ENCODE results near the gene ZNF888. TPM values are rescaled to one million over a fixed set of nuclear protein-coding genes. Genes with fewer than 3 reads are reported as not detected.

ZNF888 gene
- total RNA-seq, 4 donors from 2014 or later: 1.9 to 4.6 (median 2.9) TPM

- Histone ChIP-seq H3K27me3 (no peaks in the 10 kb centered on the region), H3K36me3 (peaks cover 0 to 24% (median 0%) of the 10 kb centered on the region in 3 donors), H3K4me3 (peak overlapping the region; percentile 64 to 91 (median 78)), H3K4me1 (peaks cover 0 to 20% (median 9%) of the 10 kb centered on the region in 4 donors), H3K9me3 (no peaks in the 10 kb centered on the region), H3K27ac (peak overlapping the region; percentile 83 to 93 (median 86))
- no peak for DNase-seq (ENCODE audit: low spot score in 2 of 2)
- WGBS, 2 donors: 63 to 69% methylated on average over 15 of the region's 15 CpGs
- no peak for TF ChIP-seq EP300 (IDR thresholded peaks at IDR 0.05)
- no peak for TF ChIP-seq POLR2A (IDR thresholded peaks at IDR 0.05)
- no peak for TF ChIP-seq CTCF (IDR thresholded peaks at IDR 0.05)
These were observed 25.1 kb downstream of the ZNF888 start for GRCh38 chr19:52898101-52898500.

- Histone ChIP-seq H3K4me1 (peaks cover 0 to 20% (median 9%) of the 10 kb centered on the region in 4 donors), H3K27me3 (no peaks in the 10 kb centered on the region), H3K27ac (peak within 1 kb of the TSS; percentile 83 to 93 (median 86)), H3K36me3 (peaks cover 0 to 29% (median 0%) of the 10 kb centered on the region in 3 donors), H3K4me3 (peak within 1 kb of the TSS; percentile 64 to 91 (median 78)), H3K9me3 (no peaks in the 10 kb centered on the region)
- TF ChIP-seq EP300 (IDR thresholded peaks at IDR 0.05): peak; percentile 45 to 85
- peak in 1 of 2 donors; percentile 52 for TF ChIP-seq POLR2A (IDR thresholded peaks at IDR 0.05)
- no peak for TF ChIP-seq CTCF (IDR thresholded peaks at IDR 0.05)
- WGBS, 2 donors: 0 to 3% methylated on average over 43 to 51 of the region's 56 CpGs
- peak; percentile 97 to 98 for DNase-seq (ENCODE audit: low spot score in 2 of 2)
These were observed 25.9 kb downstream of the ZNF888 start, which contains the start of gene ZNF320 for GRCh38 chr19:52897138-52897935. ZNF320 (minus strand) TSS chr19:52897635; CDS start chr19:52890255, 7,380 bp downstream.

GRCh38 chr19:52896431-52897137 is 26.6 kb downstream of the ZNF888 start:
- TF ChIP-seq EP300 (IDR thresholded peaks at IDR 0.05) (no peak), POLR2A (IDR thresholded peaks at IDR 0.05) (no peak), CTCF (IDR thresholded peaks at IDR 0.05) (no peak)
- H3K36me3 ChIP-seq: peaks cover 0 to 37% (median 0%) of the 10 kb centered on the region in 3 donors
- DNase-seq (ENCODE audit: low spot score in 2 of 2): peak in 1 of 2 donors; percentile 9
- H3K9me3 ChIP-seq: no peaks in the 10 kb centered on the region
- peak overlapping the region; percentile 83 to 93 (median 86) for H3K27ac ChIP-seq
- no peaks in the 10 kb centered on the region for H3K27me3 ChIP-seq
- peaks cover 0 to 20% (median 9%) of the 10 kb centered on the region in 4 donors for H3K4me1 ChIP-seq
- 44 to 47% methylated on average over 24 of the region's 24 CpGs for WGBS, 2 donors
- H3K4me3 ChIP-seq: peak overlapping the region; percentile 64 to 91 (median 78)

GRCh38 chr19:52891336-52891735 is 31.9 kb downstream of the ZNF888 start:
- Histone ChIP-seq H3K27ac (no peak overlapping the region), H3K36me3 (peaks cover 3 to 85% (median 8%) of the 10 kb centered on the region in 3 donors), H3K4me1 (peaks cover 0 to 5% (median 3%) of the 10 kb centered on the region in 4 donors), H3K27me3 (no peaks in the 10 kb centered on the region), H3K9me3 (no peaks in the 10 kb centered on the region), H3K4me3 (no peak overlapping the region)
- TF ChIP-seq POLR2A (IDR thresholded peaks at IDR 0.05): no peak
- no peak for TF ChIP-seq EP300 (IDR thresholded peaks at IDR 0.05)
- no peak for TF ChIP-seq CTCF (IDR thresholded peaks at IDR 0.05)
- 45 to 68% methylated on average over 4 of the region's 4 CpGs for WGBS, 2 donors
- DNase-seq (ENCODE audit: low spot score in 2 of 2): no peak
